Tibial artery (tissue), 4 donors: ENCODE data around the gene SHISAL1.

ENCODE experiments used
- DNase-seq, 2 donors: peaks; one replicate each; pipeline ENCODE4 v3.0.0-alpha.2; 2019
- H3K27ac ChIP-seq, 2 donors: fragments of 200-600 bp; sonication (generic) in 1 of 2; 1 replicate in 1 of 2; 2 replicates in 1 of 2; pipeline ENCODE4 v1.5.1; 2018 to 2019; ENCODE audit warnings: mild to moderate bottlenecking in 1 of 2
- H3K27me3 ChIP-seq, 2 donors: fragments of 200-600 bp; sonication (generic) in 1 of 2; one replicate each; pipeline versions ENCODE4 v1.5.1 to v1.6.0; 2016 to 2019
- H3K36me3 ChIP-seq, 3 donors: fragments of 200-600 bp; sonication (generic) in 2 of 3; one replicate each; pipeline ENCODE4 v1.5.1; 2016 to 2019; ENCODE audit warnings: mild to moderate bottlenecking in 2 of 3
- H3K4me1 ChIP-seq, 4 donors: fragments of 200-600 bp; sonication (generic) in 2 of 4; 1 replicate in 3 of 4; 2 replicates in 1 of 4; pipeline ENCODE4 v1.5.1; 2016 to 2019
- H3K4me3 ChIP-seq, 2 donors: fragments of 200-600 bp; sonication (generic) in 1 of 2; 1 replicate in 1 of 2; 2 replicates in 1 of 2; pipeline ENCODE4 v1.5.1; 2018 to 2019; ENCODE audit warnings: mild to moderate bottlenecking in 2 of 2
- H3K9me3 ChIP-seq, 3 donors: fragments of 200-600 bp; sonication (generic) in 1 of 3; one replicate each; pipeline ENCODE4 v1.5.1; 2016 to 2019
- CTCF ChIP-seq, 2 experiments: fragments of 200-600 bp in 1 of 2; fragments of 450-650 bp in 1 of 2; IDR thresholded peaks; one replicate each; pipeline ENCODE4 v1.5.1; 2017 to 2019; ENCODE audit warnings: antibody characterized with exemption in 2 of 2, mild to moderate bottlenecking in 1 of 2, moderate library complexity in 1 of 2
- intact Hi-C: fragments of 100-400 bp; cut with DNase I; formaldehyde crosslinking; loops from one replicate; pipeline ENCODE4 v1.15.0; 2023; ENCODE audit warnings: low total_unique reads

The SHISAL1 gene

DNA sequence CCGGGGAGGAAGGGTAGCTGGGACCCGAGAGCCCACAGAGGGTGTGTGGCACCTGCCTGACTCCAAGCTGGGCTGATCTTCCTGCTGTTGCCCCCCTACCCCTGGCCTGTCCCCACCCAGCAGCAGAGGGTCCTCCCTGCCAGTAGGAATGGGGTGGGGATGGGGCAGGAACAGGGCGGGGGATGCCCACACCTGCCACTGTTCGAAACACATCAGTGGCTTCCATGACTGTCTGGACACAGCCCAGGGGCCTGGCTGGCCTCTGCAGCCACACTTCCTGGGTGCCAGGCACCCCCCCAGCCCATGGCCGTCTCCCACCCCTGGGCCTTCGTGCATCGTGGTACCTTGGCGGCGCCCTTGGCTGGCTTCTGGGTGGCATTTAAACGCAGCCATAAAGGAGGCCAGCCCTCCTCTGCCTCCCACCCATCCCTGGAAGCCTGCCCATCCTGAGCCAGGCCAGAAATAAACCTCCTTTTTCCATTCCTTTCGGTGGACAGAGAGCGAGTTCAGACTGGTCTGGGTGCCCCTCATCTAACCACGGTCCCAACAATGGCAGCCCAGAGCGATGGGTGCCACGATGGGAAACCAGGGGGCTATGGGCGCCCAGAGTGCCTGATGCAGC is 745 bp upstream of the SHISAL1 start:
- TF ChIP-seq CTCF (IDR thresholded peaks at IDR 0.05) = no peak
- Histone ChIP-seq H3K27ac (no peak overlapping the region), H3K9me3 (no peaks in the 10 kb centered on the region), H3K27me3 (peaks cover 0 to 4% of the 10 kb centered on the region in 2 donors), H3K4me1 (no peaks in the 10 kb centered on the region), H3K36me3 (no peaks in the 10 kb centered on the region), H3K4me3 (no peak overlapping the region)
- intact Hi-C loops = no loop called here
- DNase-seq = no peak

- H3K27me3 ChIP-seq = peaks cover 0 to 4% of the 10 kb centered on the region in 2 donors
Observed at GRCh38 chr22:44311855-44312170, 938 bp downstream of the SHISAL1 start.

GRCh38 chr22:44311104-44311854 is 1.5 kb downstream of the SHISAL1 start:
- Histone ChIP-seq H3K27me3 (peaks cover 0 to 4% of the 10 kb centered on the region in 2 donors), H3K27ac (no peak overlapping the region), H3K4me1 (peaks cover 0 to 4% (median 0%) of the 10 kb centered on the region in 4 donors), H3K9me3 (no peaks in the 10 kb centered on the region), H3K4me3 (no peak overlapping the region), H3K36me3 (no peaks in the 10 kb centered on the region)
- intact Hi-C loops = no loop called here
- no peak for DNase-seq
- no peak for TF ChIP-seq CTCF (IDR thresholded peaks at IDR 0.05)

More at GRCh38 chr22:44311855-44312170, 938 bp downstream of the SHISAL1 start:
- peaks cover 0 to 4% (median 0%) of the 10 kb centered on the region in 4 donors for H3K4me1 ChIP-seq
- DNase-seq = no peak
- no peaks in the 10 kb centered on the region for H3K36me3 ChIP-seq
- H3K9me3 ChIP-seq = no peaks in the 10 kb centered on the region
- no peak overlapping the region for H3K27ac ChIP-seq
- intact Hi-C loops = no loop called here
- no peak for TF ChIP-seq CTCF (IDR thresholded peaks at IDR 0.05)
- no peak overlapping the region for H3K4me3 ChIP-seq

DNA sequence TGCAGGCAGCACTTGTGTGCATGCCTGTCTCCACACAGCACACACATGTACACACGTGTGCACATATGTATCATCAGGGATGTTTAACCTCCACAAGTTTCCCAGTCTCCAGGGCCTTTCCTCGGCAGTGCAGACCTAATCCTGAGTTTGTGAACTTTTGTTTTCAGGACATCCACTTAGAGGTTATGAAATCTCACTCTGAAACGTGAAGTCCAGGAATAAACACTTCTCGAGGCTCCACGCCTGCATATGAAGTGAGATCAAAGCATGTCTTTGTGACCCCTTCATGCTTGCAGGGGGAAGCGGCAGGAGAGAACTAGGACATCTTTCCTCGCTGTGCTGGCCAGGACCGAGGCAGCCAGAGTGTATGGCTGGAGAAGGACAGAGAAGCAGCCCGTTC is 3.1 kb downstream of the SHISAL1 start:
- H3K4me3 ChIP-seq = no peak overlapping the region
- H3K9me3 ChIP-seq = no peaks in the 10 kb centered on the region
- intact Hi-C loops = no loop called here
- H3K27ac ChIP-seq = no peak overlapping the region
- H3K4me1 ChIP-seq = peaks cover 0 to 4% (median 0%) of the 10 kb centered on the region in 4 donors
- H3K36me3 ChIP-seq = no peaks in the 10 kb centered on the region
- no peak for DNase-seq
- peaks cover 0 to 4% of the 10 kb centered on the region in 2 donors for H3K27me3 ChIP-seq
- TF ChIP-seq CTCF (IDR thresholded peaks at IDR 0.05) = no peak

- DNase-seq = peak; percentile 51 to 70
- TF ChIP-seq CTCF (IDR thresholded peaks at IDR 0.05) = no peak
- H3K27ac ChIP-seq = no peak overlapping the region
- H3K4me3 ChIP-seq = no peak overlapping the region
- peaks cover 0 to 4% of the 10 kb centered on the region in 2 donors for H3K27me3 ChIP-seq
- intact Hi-C loops = no loop called here
- no peaks in the 10 kb centered on the region for H3K9me3 ChIP-seq
- peaks cover 0 to 4% (median 0%) of the 10 kb centered on the region in 4 donors for H3K4me1 ChIP-seq
- H3K36me3 ChIP-seq = no peaks in the 10 kb centered on the region
Observed at GRCh38 chr22:44309137-44309536, 3.6 kb downstream of the SHISAL1 start.
